Gastroesophageal sphincter (tissue), 3 donors: Measurements from ENCODE around the gene NUP153.

Experiments used
- CTCF ChIP-seq, 4 experiments: fragments of 200-600 bp in 2 of 4; fragments of 450-650 bp in 2 of 4; sonication (generic) in 1 of 4; IDR thresholded peaks; one replicate each; pipeline ENCODE4 v1.5.1; 2017 to 2019; ENCODE audit warnings: antibody characterized with exemption in 4 of 4, mild to moderate bottlenecking in 2 of 4, moderate library complexity in 2 of 4
- EP300 ChIP-seq: sonication (generic); formaldehyde crosslinking; IDR thresholded peaks from one replicate; pipeline ENCODE4 v1.6.1; 2017; ENCODE audit warnings: antibody characterized with exemption, mild to moderate bottlenecking
- POLR2A ChIP-seq, 2 donors: fragments of 450-650 bp; IDR thresholded peaks; one replicate each; pipeline ENCODE4 v1.6.1; 2017; ENCODE audit warnings: antibody characterized with exemption in 2 of 2, mild to moderate bottlenecking in 2 of 2, moderate library complexity in 1 of 2

GRCh38 chr6:17724341-17724740 is 17.6 kb upstream of the NUP153 start:
- TF ChIP-seq POLR2A (IDR thresholded peaks at IDR 0.05), result no peak
- no peak for TF ChIP-seq CTCF (IDR thresholded peaks at IDR 0.05)
- no peak for TF ChIP-seq EP300
